HG03139 (cell line): ENCODE results near the gene CIRBP.

Experiments used
- ATAC-seq: cut with Tn5 transposase; IDR thresholded peaks from one replicate; pipeline ENCODE4 v1.9.1; 2021; ENCODE audit not compliant: unreplicated experiment

Gene CIRBP

DNA sequence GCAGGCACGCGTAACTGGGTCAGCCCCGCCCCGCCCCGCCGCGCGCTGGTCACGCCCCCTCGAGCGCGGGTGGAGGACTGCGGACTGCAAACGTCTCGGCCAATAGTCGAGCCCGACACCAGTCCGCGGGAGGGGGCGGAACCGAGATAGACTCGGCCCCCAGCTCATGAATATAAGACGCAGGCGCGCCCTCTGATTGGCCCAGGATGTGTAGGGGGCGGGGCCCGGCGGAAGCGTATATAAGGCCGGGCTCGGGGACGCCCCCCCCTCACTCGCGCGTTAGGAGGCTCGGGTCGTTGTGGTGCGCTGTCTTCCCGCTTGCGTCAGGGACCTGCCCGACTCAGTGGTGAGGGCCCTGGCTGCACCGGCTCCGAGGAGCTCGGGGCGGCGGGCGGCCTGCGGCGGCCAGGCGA, at the start of gene CIRBP:
TSS of gene CIRBP (plus strand) at position 268 of the 413 bp plus-strand sequence. CDS start 1,602 bp downstream, outside the sequence.
- peak; percentile 50 for ATAC-seq

DNA sequence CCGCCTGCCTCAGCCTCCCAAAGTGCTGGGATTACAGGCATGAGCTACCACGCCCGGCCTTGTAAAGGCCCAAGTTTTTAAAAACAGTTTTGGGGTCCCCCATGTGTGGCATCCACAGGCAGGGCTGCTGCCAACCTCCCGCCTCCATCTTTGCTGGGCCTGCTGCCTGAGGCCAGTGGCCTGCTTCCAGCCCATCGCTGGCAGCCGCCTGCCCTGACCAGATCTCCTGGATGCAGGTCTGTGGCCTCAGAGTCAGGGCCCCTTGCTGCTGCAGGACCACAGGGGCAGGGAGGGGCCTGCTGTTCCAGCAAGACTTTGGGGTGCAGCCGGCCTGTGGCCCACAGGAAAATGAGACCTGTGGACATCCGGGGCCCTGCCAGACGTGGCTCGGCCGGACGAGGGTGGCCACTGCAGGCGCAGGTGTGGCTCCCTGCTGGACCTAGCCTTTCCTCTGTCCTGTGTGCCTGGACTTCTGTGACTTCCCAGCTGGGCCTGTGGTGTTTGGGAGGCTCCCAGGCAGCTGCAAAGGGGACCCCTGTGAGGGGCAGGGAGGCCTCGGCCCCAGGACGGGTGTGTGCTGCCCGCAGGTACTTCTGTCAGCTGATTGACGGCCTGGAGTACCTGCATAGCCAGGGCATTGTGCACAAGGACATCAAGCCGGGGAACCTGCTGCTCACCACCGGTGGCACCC, 49.2 kb upstream of the CIRBP start:
- ATAC-seq = no peak

DNA sequence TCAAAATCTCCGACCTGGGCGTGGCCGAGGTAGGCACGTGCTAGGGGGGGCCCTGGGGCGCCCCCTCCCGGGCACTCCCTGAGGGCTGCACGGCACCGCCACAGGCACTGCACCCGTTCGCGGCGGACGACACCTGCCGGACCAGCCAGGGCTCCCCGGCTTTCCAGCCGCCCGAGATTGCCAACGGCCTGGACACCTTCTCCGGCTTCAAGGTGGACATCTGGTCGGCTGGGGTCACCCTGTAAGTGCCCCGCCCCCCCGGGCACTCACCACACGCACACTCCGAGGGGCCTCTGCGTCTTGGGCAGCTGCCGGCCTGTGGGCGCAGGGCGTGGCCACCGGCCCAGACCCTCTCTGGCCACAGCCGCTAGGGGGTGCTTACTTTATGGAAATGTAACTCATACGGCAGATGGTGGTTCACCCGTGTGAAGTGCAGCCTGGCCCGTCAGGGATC, 48.6 kb upstream of the CIRBP start:
- no peak for ATAC-seq

DNA sequence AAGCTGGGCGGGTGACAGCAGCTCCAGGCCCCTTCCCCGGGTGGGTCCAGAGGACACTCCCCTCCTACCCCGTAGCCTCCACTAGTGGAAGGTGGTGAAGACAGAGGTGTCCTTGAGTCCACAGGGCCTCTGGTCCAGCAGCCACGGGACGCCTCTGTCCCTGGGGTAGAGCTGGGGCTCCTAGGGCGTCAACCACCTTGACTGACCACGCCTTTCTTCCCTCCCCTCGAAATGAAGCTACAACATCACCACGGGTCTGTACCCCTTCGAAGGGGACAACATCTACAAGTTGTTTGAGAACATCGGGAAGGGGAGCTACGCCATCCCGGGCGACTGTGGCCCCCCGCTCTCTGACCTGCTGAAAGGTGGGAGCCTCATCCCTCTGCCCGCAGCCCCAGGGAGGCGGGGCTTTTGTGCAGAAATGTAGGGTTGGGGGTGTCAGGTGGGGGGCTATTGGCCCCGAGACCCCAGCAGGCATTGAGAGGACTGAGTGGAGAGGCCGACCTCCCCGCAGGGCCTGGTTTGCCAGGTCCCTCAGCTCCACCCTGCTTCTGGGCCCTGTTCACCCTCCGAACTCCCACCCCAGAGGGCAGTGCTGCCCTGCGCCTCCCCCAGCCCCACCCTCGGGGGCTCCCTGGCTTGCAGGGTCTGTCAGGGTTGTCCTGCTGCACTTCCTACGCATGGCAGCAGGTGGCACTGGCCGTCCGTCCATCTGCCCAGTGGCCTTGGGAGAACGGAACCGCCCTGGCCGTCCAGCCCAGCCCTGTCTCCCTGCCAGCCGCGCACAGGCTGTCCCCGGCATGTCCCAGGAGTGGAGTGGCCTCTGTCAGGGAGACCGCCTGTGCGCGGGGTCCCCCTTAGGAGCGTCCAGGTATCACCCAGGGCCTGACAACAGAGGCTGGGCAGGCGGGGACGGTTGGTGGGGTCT, 47.9 kb upstream of the CIRBP start:
- no peak for ATAC-seq

DNA sequence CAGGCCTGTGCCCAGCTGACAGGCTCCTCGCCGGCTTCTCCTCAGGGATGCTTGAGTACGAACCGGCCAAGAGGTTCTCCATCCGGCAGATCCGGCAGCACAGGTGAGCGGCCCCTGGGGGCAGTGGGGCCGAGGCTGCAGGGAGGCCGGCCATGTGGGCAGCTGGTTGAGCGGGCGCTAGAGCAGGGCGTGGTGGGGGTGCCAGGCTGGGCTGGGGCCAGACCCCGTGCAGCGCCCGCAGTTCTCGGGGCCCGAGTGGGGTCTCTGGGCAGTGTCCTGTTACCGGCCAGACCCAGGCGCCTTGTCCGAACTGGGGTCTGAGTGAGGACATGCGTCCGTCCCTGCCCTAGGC, 47.3 kb upstream of the CIRBP start:
- no peak for ATAC-seq

DNA sequence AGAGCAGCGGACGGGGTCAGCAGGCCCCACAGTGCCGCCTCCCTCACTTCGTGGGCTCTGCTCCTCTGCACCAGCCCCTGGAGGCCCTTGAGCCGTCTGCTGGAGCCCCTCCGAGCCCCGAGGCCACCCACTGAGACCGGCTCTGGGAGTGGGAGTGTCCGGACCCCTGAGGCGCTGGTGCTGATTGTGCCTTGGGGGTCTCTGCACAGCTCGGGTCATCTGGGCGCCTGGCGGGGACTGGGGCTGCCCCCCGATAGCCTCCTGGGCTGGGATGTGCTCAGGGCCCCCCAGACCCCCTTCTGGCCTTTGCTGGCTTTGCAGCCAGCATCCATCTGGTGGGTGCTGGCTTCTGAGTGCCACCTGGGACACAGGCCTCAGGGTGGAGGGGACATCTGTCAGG, 46.7 kb upstream of the CIRBP start:
- ATAC-seq = no peak

DNA sequence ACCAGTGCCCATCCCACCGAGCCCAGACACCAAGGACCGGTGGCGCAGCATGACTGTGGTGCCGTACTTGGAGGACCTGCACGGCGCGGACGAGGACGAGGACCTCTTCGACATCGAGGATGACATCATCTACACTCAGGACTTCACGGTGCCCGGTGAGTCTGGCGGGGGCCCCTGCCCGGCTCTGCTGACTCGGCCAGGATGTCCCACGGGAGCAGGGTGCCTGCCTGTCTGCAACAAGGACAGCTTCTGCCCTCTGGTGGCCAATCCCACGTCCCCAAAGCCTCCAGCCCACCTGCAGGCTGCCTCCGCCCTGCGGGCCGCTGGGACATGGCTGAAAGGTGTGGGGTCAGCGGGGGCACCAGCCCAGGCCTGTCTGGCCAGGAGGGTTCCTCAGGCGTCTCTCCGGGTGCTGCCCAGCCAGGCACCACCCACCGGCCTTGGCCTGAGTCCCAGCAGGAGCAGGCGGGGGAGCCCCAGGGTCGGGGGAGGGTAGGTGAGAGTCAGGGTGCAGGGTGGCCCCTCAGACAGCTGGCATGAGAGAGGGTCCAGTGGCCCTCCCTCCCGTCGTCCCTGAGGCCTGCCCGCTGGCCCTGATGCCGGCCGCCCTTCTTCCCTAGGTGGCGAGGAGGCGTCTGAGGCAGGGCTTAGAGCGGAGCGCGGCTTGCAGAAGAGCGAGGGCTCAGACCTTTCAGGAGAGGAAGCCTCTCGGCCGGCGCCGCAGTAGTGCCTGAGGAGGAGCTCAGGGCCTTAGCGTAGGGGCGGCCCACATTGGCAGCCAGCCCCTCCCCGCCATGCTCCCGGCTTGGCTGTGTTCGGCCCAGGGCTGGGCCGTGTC, 45.9 kb upstream of the CIRBP start:
- no peak for ATAC-seq

DNA sequence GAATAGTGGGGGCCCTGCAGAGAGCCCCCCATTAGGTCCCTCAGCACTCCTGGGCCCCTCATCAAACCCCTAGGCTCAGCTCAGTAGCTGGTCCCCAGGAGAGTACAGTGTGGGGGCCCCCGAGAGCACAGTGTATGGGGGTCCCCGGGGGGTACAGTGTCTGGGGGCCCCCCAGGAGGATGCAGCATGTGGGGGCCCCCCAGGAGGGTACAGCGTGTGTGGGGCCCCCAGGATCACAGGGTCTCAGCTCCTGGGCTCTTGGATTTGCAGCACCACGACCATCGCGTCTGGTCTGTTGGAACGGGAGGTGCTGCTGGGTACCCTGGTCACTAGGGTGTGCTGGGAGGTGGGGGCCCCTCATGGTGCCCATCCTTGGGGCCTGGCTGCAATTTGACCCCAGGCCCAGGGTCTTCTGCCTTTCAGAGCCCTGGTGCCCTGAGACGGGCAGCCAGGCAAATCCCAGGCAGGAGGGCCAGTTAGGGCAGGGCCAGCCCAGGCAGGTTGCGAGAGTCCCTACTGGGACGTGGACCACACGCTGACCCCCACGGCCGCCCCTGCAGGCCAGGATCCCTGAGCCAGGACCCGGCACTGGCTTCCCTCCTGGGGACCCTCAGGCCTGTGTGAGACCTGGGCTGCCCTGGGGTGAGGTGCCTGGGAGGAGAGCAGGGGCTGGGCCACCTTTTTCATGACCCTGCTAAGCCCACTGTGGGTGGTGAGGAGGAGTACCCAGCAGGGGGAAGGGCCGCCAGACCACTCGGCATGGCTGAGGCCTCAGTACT, 44.9 kb upstream of the CIRBP start:
- ATAC-seq = no peak

DNA sequence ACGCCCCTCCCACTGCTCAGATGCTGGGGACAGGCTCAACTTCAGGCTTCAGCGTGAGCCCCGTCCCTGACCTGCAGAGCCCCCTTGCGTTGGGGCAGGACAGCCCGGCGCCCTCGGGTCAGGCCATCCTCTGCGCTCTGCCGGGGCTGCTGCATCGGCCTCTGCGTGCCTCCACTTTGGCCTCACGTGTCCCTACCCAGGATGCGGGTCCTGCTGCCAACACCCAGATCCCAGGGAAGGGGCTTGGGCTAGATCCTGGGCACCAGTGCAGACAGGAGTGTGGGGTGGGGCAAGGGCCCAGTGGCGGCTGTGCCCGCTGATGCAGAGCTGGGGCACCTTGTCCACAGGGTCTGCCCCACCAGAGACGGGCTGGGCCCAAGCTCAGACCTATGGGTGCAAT, 44.3 kb upstream of the CIRBP start:
- no peak for ATAC-seq

DNA sequence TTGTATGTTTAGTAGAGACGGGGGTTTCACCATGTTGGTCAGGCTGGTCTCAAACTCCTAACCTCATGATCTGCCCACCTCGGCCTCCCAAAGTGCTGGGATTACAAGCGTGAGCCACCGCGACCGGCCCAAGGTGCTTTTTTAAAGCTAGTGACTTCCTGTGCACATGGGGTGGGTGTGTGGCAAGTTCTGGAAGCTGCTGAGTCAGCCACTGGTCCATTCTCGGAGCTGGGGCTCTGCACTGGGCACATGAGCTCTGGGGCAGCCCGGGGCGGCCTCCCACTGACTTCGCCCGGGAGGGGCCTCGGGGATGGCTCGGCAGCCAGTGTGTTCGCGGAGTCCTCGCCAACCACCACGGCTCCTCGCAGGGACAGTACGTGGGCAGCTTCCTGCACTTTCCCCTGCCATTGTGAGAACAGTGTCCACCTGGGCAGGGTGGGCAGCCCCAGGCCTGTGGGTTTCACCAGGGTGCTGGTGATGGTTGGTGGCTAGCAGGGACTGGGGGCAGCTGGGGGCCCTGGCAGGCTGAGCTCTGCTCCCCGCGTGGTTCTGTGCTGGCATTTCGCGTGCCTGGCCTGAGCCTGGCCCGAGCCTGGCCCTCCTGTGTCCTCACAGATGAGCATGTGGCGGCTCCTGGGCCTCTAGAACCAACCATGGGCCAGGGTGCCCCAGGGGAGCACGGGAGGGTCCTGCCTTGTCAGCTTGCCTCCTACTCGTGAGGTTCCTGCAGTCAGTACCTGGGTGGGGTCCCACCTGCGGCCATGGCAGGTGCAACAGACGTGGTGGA, 43.5 kb upstream of the CIRBP start:
- no peak for ATAC-seq

DNA sequence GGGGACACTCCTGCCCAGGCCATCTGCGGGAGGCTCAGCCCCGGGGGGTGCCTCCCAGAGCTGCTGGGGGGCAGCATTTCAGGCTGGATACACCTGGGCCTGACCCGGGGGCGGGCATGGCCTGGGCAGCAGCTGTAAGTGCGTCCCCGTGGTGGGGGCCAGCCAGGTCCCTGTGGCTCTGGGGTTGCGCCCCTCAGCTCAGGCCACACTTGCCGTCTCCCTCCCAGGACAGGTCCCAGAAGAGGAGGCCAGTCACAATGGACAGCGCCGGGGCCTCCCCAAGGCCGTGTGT, 43.0 kb upstream of the CIRBP start:
- no peak for ATAC-seq

DNA sequence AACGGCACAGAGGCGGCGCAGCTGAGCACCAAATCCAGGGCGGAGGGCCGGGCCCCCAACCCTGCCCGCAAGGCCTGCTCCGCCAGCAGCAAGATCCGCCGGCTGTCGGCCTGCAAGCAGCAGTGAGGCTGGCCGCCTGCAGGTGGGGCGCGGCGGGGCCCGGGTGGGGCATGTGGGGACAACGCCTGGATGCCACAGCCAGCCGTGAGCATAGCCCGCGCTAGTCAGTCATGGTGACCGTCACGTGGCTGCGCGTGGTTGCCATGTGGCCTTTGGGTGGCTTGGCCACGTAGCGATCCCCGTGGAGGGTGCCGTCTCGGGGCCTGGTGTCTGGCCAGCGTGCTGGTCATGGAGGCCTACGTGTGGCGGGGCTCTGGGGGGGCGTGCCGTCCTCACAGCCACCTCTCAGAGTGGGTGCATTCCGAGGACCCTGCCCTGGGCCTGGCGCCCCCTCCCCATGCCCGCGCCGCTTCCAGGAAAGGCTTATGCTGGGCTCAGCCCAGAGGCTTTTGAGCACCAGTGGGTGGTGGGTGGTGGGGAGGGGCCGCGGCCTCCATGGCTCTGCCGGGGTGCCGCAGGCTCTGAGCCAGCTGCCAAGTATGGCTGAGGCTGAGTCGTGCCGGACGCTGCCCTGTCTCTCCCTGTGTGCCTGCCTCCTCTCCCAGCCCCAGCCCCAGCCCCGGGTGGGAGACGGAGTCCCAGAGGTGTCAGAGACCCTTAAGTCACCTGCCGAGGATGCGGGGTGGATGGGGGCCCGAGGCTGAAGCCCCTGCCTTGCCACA, 42.4 kb upstream of the CIRBP start:
- ATAC-seq = no peak

DNA sequence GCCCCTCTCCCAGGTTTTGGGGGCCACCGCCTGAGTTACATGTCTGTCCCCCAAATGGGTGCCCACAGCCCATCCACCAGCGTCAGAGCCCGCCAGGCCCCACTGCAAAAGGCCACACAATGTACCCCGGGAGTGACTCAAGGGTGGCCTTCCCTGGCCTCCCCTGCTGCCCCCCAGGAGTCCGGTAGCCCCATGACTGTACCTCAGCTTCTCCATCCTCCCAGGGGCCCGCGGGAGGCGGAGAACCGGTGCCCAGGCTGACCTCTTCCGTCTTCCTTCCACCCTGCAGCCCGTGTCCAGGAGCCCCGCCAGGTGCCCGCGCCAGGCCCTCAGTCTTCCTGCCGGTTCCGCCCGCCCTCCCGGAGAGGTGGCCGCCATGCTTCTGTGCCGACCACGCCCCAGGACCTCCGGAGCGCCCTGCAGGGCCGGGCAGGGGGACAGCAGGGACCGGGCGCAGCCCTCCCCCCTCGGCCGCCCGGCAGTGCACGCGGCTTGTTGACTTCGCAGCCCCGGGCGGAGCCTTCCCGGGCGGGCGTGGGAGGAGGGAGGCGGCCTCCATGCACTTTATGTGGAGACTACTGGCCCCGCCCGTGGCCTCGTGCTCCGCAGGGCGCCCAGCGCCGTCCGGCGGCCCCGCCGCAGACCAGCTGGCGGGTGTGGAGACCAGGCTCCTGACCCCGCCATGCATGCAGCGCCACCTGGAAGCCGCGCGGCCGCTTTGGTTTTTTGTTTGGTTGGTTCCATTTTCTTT, 41.7 kb upstream of the CIRBP start:
- no peak for ATAC-seq

DNA sequence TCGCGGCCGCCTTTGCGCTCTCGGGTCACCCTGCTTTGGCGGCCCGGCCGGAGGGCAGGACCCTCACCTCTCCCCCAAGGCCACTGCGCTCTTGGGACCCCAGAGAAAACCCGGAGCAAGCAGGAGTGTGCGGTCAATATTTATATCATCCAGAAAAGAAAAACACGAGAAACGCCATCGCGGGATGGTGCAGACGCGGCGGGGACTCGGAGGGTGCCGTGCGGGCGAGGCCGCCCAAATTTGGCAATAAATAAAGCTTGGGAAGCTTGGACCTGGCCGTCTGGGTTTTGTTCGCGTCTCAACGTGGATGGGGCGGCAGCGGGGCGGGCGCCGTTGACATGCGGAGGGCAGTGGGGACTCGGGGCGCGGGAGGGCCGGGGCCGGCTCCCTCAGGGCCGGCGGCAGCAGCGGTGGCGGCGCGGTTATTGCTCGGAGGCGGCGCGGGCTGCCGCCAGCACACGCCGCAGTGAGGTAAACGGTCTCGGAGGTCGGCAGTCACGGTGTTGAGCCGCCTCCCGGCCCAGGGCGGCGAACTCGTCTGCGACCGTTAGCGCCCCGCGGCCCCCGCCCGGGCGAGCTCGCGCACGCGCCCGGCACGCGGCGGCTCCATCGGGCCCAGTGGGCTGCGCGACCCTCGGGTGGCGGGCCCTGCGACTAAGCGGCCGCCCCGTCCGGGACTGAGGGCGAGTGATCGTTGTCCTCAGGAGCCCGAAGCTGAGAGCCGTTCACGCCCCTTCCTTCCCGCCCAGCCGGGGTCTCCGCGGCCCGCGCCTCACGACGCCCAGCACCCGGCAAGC, 40.8 kb upstream of the CIRBP start:
- ATAC-seq = no peak

DNA sequence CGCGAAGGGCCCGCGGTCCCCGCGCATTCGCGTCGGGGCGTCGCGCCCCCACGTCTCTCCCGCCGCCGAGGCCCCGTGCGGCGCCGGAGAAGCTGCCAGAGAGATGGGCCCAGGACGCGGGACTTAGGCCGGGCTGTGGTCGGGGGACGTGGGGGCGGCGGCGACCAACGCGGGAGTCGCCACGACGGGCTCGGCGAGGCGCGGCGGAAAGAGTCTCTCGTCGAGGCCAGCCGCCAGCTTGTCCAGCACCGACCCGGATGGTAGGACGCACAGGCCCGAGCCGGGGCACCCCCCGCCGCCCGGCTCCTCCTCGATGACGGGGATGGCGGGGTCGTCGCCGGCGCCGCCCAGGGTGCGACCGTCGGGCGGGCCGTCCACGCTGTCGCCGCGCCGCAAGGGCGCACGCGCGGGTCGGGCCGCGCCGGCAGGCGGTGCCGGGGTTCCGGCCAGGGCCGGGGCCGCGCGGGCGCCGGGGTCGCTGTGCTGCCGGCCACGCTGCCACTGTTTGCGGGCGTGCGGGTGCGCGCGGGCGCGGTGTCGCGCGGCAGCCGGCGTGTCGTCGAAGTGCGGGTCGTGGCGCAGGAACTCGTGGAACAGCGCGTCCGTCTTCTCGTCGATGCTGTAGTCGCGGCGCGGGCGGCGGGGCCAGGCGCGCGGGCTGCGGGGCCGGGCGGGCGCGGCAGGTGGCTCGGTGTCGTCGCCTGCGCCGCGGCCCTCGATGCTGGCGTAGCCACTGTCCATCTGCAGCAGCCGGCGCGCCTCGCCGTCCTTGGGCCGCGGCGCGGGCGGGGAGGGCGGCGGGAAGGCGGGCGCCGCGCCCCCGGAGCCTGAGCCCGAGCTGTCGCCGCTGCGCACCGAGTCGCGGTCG, 39.8 kb upstream of the CIRBP start:
- ATAC-seq = no peak

DNA sequence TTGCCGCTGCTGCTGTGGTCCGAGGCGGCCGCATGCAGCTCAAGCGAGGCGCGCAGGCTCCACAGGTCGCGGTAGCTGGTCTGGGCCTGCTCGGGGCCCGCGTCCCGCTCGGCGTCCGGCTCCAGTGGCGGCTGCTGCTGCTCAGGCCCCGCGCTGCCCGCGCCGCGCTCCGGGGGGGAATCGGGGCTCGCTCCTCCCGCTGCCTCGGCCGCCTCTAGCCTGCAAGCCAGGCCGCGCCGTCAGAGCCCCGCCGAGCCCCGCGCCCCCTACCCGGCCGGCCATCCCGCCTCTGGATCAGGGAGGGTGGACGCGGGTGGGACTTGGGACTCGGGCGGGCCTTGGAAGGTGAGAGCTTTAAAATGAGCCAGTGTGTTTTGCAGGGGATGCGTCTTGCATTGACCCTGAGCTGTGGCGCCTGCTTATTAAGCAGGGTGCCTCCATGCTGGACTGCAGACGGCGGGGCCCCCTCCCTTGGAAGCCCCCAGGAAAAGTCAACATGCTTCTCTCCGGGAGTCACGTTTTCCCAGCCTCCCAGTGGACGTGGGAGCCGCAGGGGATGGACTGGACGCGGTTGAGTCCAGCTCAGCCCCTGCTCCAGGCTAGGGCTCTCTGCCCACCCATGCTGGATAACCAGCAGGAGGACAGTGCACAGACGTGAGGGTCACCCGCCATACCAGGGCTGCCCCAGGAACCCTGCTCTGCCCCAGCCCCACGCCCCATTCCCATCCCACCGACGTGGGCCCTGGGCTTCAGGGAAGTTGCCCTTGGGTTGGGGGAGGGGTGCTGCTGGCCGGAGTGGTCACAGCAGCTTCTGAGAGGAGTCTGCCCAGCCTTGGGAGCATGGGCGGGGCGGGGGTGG, 39.0 kb upstream of the CIRBP start:
- no peak for ATAC-seq
